MV-4-11 (cell line): ENCODE data around the gene JOSD2.
A peak's percentile ranks its signal among the peaks of the same experiment; 100 is the strongest.

Experiments
- DNase-seq: peaks from one replicate; lab custom pipeline; 2025; lab: John Stamatoyannopoulos, UW

JOSD2 gene, protein sequence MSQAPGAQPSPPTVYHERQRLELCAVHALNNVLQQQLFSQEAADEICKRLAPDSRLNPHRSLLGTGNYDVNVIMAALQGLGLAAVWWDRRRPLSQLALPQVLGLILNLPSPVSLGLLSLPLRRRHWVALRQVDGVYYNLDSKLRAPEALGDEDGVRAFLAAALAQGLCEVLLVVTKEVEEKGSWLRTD

DNA sequence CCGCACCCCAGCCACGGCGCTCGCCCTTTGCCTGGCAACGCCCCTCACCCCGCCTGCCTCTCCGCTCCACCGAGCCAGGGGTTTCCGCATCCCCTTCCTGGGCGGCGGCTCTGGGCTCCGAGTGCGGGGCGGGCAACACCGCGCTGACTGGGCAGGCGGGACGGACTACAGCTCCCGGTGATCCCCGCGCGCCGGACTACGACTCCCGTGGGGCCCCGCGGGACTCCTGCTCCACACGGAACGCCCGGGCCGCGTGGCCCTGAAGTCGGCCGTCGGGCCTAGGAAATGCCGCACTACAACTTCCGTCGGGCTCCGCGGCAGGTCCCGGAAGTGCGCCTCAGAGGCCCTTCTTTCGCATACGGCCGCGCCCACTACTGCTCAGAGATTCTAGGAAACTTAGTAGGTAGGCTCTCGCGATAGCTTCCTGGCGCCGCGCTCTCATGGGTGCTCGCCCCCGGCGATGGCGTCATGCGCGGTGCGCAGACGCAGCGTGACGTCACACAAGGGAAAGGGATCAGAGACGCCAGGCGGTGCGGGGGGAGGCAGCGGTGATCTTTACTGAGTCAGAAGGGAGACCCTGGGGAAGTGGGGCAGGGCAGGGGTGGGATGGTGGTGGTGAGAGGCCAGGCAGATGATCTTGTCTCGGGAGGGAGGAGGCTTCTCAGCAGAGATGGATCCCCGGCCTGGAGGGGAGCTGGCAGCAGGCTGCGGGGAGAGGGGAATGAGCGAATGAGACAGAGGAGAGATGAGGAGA is at the start of gene JOSD2:
Gene JOSD2 (minus strand): TSS at position 123 of the 754 bp plus-strand sequence. CDS start 760 bp downstream, outside the sequence.
- DNase-seq: peak; percentile 100

GRCh38 chr19:50559636-50560035 is 48.6 kb upstream of the JOSD2 start:
- DNase-seq: no peak

DNA sequence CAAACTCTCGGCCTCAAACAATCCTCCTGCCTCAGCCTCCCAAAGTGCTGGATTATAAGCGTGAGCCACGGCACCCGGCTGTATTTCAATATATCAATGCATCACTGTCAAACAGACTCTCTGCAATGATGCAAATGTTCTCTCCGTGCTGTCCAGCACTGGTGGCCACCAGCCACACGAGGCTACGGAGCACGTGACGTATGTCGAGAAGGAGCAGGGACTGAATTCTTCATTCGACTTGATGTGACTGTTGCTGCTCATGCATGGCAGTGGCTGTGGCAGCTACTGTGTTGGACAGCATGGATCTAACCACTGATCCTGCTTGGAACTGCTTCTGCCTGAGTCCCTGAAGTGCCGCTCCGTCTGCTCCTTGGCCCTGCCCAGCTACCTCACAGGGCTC is 47.5 kb upstream of the JOSD2 start:
- no peak for DNase-seq

DNA sequence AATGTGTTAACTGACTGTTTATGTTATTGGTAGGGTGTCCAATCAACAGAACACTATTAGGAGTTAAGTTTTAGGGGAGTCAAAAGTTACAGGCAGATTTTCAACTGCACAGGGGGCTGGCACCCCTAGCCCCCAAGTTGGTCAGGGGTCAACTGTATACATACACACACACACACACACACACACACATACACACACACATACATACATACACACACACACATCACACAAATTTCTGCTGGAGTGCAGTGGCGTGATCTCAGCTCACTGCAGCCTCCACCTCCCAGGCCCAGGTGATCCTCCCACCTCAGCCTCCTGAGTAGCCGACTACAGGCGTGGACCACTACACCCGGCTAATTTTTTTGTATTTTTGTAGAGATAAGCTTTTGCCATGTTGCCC is 47.0 kb upstream of the JOSD2 start:
- DNase-seq: no peak

GRCh38 chr19:50557009-50557613 is 46.1 kb upstream of the JOSD2 start:
- DNase-seq: no peak

DNA sequence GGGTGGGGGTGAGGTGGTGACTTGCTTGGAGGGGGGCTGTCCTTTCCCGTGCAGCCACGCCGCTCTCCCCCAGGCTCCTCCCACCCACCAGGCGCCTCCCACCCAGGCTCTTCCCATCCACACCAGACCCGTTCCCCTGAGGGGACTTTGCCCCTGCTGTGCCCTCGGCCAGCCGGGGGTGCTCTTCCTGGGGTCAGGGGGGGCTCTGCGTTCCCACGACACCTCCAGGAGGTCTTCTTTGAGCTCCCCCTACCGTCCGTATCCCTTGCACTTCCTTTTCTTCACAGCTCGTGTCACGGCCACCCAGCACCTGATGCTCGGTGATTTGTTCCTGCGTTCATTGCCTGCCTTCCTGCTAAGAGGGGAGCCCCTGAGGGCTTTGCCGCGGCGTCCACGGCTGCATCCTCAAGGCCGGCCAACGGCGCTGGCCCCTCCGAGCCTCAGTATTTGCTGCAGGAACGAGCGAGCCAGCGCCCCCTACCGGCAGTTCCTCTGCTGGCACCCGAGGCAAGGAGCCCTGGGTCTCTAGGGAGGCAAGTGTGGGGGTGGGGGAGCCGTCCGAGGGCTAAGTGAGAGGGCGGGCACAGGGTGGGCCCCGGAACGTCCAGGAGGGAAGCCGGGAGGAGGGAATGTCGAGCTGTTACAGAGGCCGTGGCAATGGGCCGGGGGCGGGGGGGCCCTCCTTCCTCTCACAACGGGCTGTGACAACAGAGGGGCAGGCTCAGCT is 45.5 kb upstream of the JOSD2 start:
- peak; percentile 68 for DNase-seq

- no peak for DNase-seq
Measured at GRCh38 chr19:50555450-50556281, 44.7 kb upstream of the JOSD2 start.

- no peak for DNase-seq
Measured at GRCh38 chr19:50555033-50555432, 44.0 kb upstream of the JOSD2 start.

- no peak for DNase-seq
Measured at GRCh38 chr19:50554212-50554611, 43.2 kb upstream of the JOSD2 start.

DNA sequence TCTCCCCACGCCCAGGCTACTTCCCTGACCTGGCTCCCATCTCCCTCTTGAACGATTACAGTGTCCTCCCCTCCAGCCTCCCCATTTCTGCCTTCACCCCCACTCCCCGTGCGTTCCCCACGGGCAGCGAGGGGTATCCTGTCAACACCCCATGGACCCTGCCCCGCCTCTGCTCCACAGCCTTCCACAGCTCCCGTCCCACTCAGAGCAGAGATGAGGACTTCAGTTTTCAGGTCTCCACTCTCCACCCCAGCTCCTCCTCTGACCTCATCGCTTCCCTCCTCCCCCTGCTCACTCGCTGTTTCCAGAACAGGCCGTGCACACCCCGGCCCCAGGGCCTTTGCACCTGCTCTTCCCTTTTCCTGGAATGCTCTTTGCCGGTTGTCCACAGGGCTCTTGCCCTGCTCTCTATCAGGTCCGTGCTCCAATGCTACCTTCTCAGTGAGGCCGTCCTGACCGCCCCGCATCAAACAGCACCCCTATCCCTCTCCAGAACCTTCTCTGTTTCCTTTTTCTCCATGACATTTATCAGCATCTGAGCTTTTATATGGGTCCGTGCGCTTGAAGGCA is 42.2 kb upstream of the JOSD2 start:
- no peak for DNase-seq

DNA sequence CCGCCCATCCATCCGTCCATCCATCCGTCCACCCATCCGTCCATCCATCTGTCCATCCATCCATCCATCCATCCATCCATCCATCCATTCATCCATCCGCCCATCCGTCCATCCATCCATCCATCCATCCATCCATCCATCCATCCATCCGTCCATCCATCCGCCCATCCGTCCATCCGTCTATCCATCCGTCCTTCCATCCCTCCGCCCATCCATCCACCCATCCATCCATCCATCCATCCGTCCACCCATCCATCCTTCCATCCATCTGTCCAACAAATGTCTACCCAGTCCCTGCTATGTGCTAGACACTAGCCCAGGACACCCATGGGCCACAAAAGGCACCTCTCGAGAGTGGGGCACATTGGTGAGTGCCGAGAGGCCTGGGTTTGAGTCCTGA is 41.5 kb upstream of the JOSD2 start:
- no peak for DNase-seq

DNA sequence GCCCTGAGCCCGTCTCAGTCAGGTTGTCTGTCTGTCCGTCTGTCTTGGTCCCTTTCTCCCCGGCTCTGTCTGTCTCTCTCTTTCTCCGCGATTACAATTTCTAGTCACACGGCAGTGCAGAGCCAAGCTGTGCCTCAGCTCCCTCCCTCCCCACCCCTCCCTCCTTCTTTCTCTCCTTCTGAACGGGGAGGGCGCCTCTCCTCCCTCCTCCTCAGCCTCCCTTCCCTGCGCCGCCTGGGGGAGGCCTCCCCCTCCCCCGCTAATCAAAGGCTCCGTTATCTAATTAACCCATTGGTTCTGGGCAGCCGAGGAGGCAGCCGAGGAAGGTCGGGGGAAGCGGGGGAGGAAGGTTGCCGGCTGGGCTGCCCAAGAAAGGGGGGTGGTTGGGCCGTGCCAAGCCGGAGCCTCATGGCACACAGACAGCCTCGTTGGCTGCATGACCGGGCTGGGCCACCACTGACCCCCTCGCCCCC is 40.8 kb upstream of the JOSD2 start:
- no peak for DNase-seq

DNA sequence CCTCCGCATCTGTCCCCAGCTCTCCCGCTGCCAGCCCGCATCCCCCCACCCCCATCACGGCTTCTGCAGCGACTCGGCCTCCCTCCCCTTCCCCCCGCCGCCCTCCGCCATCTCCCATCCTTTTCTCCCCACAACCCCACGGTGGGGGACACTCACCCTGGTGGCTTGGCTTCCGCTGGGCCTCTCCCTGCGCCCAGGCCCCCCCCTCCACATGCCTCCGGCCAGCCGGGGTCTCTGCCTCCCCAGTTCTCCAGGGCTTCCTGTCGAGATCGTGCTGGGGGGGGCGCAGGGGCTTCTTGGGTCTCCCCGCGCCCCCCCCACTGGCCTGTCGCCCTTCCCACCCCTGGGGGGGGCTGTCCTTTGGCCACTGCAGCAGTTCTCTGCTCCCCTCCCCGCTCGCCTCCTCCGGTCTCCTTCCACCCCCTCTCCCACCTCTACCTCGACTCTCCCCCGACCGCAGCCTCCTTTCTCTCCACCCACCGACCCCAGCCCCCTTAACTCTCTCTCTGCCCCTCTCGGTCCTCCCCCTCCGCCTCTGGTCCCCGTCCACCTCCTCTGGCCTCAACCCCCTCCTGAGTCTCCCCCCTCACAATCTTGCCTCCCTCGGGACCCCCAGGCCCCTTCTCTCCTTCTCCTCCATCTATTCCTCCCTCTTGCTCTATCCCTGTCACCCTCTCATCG is 40.2 kb upstream of the JOSD2 start:
- DNase-seq: no peak

GRCh38 chr19:50550594-50550966 is 39.6 kb upstream of the JOSD2 start:
- no peak for DNase-seq

DNA sequence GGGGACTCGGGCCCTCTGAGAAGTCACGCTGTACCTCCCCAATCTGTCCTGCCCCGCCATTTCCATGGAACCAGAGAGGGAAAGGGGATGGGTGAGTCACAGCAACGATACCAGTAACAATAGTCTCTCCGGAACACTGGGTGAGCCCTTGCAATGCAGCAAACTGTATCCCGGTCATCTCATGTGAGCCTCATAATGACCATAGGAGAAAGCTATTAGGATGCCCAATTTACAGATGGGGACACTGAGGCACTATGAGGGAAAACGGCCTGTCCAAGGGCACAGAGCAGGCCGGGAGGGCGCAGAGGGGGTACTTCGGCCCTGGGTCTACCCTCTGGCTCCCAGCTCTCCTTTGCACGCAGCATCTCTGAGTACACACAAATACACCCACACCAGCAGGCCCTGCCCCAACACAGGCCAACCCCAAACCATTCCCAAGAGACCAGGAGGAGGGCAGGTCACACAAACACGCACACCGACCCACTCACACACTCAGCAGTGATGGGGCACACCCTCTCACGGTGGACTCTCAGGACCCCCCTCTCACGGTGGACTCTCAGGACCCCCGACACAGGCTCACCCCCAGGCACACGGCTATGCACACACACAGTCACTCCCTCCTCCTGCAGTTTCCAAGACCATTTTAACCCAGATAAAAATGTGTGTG is 39.1 kb upstream of the JOSD2 start:
- no peak for DNase-seq

- no peak for DNase-seq
Measured at GRCh38 chr19:50549059-50549926, 38.3 kb upstream of the JOSD2 start.

- no peak for DNase-seq
Measured at GRCh38 chr19:50548191-50549058, 37.4 kb upstream of the JOSD2 start.
